K562 (cell line): ENCODE measurements around the gene DGKA. TPM values are rescaled to one million over a fixed set of nuclear protein-coding genes. Genes with fewer than 3 reads are reported as not detected.

Experiments
- C11orf30 ChIP-seq: fragments of 450-650 bp; IDR thresholded peaks from 2 replicates; pipeline ENCODE4 v1.6.1; 2016; ENCODE audit warnings: low read depth, mild to moderate bottlenecking
- CBX5 ChIP-seq: IDR thresholded peaks from 2 replicates; pipeline ENCODE4 v1.6.1; 2014; ENCODE audit warnings: low read depth, borderline replicate concordance
- CC2D1A ChIP-seq: fragments of 450-650 bp; IDR thresholded peaks from 2 replicates; pipeline ENCODE4 v1.6.1; 2017; ENCODE audit warnings: mild to moderate bottlenecking
- CHD1 ChIP-seq: fragments of 200-600 bp; sonication (generic); IDR thresholded peaks from one replicate; pipeline ENCODE4 v1.6.1; 2012; ENCODE audit warnings: mild to moderate bottlenecking, moderate library complexity, low read length, inconsistent platforms
- HNRNPUL1 ChIP-seq: fragments of 200-400 bp; formaldehyde crosslinking; IDR thresholded peaks from 2 replicates; pipeline ENCODE4 v1.6.1; 2017; ENCODE audit warnings: low read length
- IRF2 ChIP-seq: sonication (generic); formaldehyde crosslinking; IDR thresholded peaks from 2 replicates; pipeline ENCODE4 v1.8.1; 2022; ENCODE audit warnings: mild to moderate bottlenecking, missing genetic modification reagents
- KHSRP ChIP-seq: fragments of 450-650 bp; IDR thresholded peaks from 2 replicates; pipeline ENCODE4 v1.6.1; 2017
- L3MBTL2 ChIP-seq: fragments of 450-650 bp; IDR thresholded peaks from 2 replicates; pipeline ENCODE4 v1.6.1; 2016; ENCODE audit warnings: mild to moderate bottlenecking, moderate library complexity
- MEIS2 ChIP-seq: fragments of 450-650 bp; IDR thresholded peaks from 2 replicates; pipeline ENCODE4 v1.6.1; 2014; ENCODE audit warnings: mild to moderate bottlenecking; ENCODE audit not compliant: partially characterized antibody
- NFIC ChIP-seq: fragments of 450-650 bp; IDR thresholded peaks from 2 replicates; pipeline ENCODE4 v1.6.1; 2017; ENCODE audit warnings: mild to moderate bottlenecking, inconsistent platforms
- NR2C1 ChIP-seq, 2 experiments: fragments of 450-650 bp; IDR thresholded peaks; 2 replicates each; pipeline ENCODE4 v1.6.1; 2017; ENCODE audit warnings: mild to moderate bottlenecking in 2 of 2, antibody characterized with exemption in 1 of 2, inconsistent platforms in 1 of 2, missing compliant biosample characterization in 1 of 2, missing genetic modification characterization in 1 of 2
- RFX7 ChIP-seq: fragments of 250-450 bp; sonication (Bioruptor Pico); IDR thresholded peaks from 2 replicates; pipeline ENCODE4 v1.5.1; 2021; ENCODE audit warnings: mild to moderate bottlenecking
- SMARCA5 ChIP-seq: fragments of 450-650 bp; IDR thresholded peaks from 2 replicates; pipeline ENCODE4 v1.6.1; 2016
- SOX6 ChIP-seq: fragments of 450-650 bp; IDR thresholded peaks from 2 replicates; pipeline ENCODE4 v1.6.1; 2014; ENCODE audit warnings: mild to moderate bottlenecking
- TCFL5 ChIP-seq: fragments of 250-450 bp; sonication (Bioruptor Pico); conservative IDR thresholded peaks from 2 replicates; pipeline ENCODE4 v1.6.1; 2021; ENCODE audit warnings: mild to moderate bottlenecking, moderate library complexity, matching md5 sums
- TEAD4 ChIP-seq, 2 experiments: sonication (generic) in 1 of 2; formaldehyde crosslinking in 1 of 2; IDR thresholded peaks; 2 replicates each; pipeline versions ENCODE4 v1.6.1 to v1.8.0; 2012 to 2022; ENCODE audit warnings: borderline replicate concordance in 1 of 2, inconsistent platforms in 1 of 2, low read length in 1 of 2, mild to moderate bottlenecking in 1 of 2, missing genetic modification reagents in 1 of 2
- THRB ChIP-seq: fragments of 450-650 bp; formaldehyde crosslinking; conservative IDR thresholded peaks from 2 replicates; pipeline ENCODE4 v1.4.0; 2022; ENCODE audit warnings: mild to moderate bottlenecking, missing genetic modification characterization
- U2AF1 ChIP-seq: fragments of 200-400 bp; formaldehyde crosslinking; optimal IDR thresholded peaks from 2 replicates; pipeline ENCODE3; 2017; ENCODE audit warnings: mild to moderate bottlenecking, low read depth, low read length, moderate library complexity
- VEZF1 ChIP-seq: fragments of 200-800 bp; sonication (Bioruptor generic); IDR thresholded peaks from 2 replicates; pipeline ENCODE4 v1.6.1; 2017; ENCODE audit warnings: missing genetic modification characterization, missing compliant biosample characterization
- ZNF165 ChIP-seq: fragments of 250-450 bp; sonication (Bioruptor Pico); IDR thresholded peaks from 2 replicates; pipeline ENCODE4 v1.4.0; 2020; ENCODE audit warnings: borderline replicate concordance
- ZNF444 ChIP-seq: fragments of 250-450 bp; sonication (Bioruptor Pico); IDR thresholded peaks from 2 replicates; pipeline ENCODE4 v1.4.0; 2020; ENCODE audit warnings: mild to moderate bottlenecking, moderate library complexity
- polyA plus RNA-seq, 8 experiments: library from polyadenylated mRNA; depleted of rRNA in 4 of 8; stranded (reverse) in 5 of 8; unstranded in 3 of 8; fragments of >200 nt; fragmentation: Nextera tagmentation in 2 of 8; fragmentation: Illumina TruSeq in 1 of 8; extraction: Ambion mirVana in 2 of 8; extraction: Trizol in 1 of 8; gene quantifications; 2 replicates each; pipeline versions ENCODE4 v1.2.1 to v1.2.3, GENCODE V29; 2011 to 2014; ENCODE audit warnings: inconsistent platforms in 1 of 8, missing spikeins in 1 of 8
- total RNA-seq, 7 experiments: library from RNA; depleted of rRNA in 6 of 7; stranded (reverse); fragments of >200 nt in 6 of 7; fragmentation: Illumina TruSeq in 2 of 7; extraction: Trizol in 2 of 7; gene quantifications; 2 replicates each; pipeline versions ENCODE4 v1.2.1 to v1.2.3, GENCODE V29; 2011 to 2021; ENCODE audit warnings: low replicate concordance in 1 of 7
- TF ChIP-seq, protein P1 (sequence below): IDR thresholded peaks from 2 replicates; pipeline ENCODE4 v1.6.1; 2011; ENCODE audit warnings: borderline replicate concordance, low read depth, mild to moderate bottlenecking, moderate library complexity, low read length; ENCODE audit not compliant: insufficient read depth, poor library complexity, severe bottlenecking
- TF ChIP-seq, protein P2 (sequence below): sonication (generic); formaldehyde crosslinking; IDR thresholded peaks from 2 replicates; pipeline ENCODE4 v1.8.1; 2023; ENCODE audit warnings: mild to moderate bottlenecking, missing genetic modification reagents

The DGKA gene
- total and polyA plus RNA-seq, 9 of the 15 experiments (the other 6 are each of a cell fraction or from before 2014, with no cell fraction given) = 3.4 to 12.4 (median 6.2) TPM

DNA sequence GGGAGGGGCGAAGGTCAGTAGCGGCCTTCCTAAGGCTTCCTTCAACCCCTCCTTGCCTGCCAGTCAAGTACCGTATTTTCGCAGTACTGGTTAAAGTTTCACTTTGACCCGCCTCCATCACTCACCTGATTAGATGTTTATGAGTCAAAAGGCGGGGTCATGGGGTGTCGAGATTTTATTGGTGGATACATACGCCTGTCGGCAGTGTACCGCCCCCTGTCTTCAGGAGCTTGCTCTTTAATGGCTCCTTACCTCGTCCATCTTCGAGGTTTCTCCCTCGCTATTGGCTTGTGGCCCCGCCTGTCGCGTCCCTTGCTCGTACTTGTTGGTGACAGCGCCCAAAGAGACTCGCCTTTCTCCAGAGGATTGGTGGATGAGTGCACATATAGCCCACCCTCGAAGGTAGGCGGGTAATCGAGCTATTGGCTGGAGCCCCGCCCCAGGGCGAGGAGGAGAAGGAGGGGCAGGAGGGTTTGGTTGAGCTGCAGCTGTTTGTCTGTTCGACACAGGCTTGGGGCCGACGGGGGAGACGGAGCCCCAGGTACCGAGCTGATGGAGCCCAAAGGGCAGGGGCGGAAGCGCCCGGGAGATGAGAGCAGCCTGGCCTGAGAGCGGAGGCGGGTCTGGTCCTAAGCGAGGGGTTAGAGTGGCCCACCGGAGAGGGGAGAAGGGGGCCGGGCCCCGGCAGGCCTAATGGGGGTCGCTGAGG, 42.8 kb downstream of the DGKA start, which contains the start of gene RAB5B (continued):
- TF ChIP-seq CBX5 (no peak), U2AF1 (no peak), SOX6 (no peak), VEZF1 (peak; percentile 99), TEAD4 (IDR thresholded peaks at IDR 0.05; ENCODE audit: low read length) (0 out of 2 replicates have a peak, but pooled peaks have one; percentile 25), TEAD4 (CRISPR knock-in tag; IDR thresholded peaks at IDR 0.05; ENCODE audit: borderline replicate concordance) (no peak), THRB (CRISPR knock-in tag) (no peak), CHD1 (no peak), NFIC (peak; percentile 37), TCFL5 (CRISPR knock-in tag) (no peak), L3MBTL2 (peak; percentile 34), ZNF444 (CRISPR knock-in tag) (no peak), ZNF165 (no peak), RFX7 (no peak), KHSRP (no peak; the same call in 1 of the 2 replicates), C11orf30 (peak; percentile 72), NR2C1 (IDR thresholded peaks at IDR 0.05) (peak; percentile 79), NR2C1 (tag; IDR thresholded peaks at IDR 0.05) (peak; percentile 50; the same call in 1 of the 2 replicates), CC2D1A (no peak), IRF2 (CRISPR knock-in tag) (no peak), SMARCA5 (no peak), HNRNPUL1 (no peak), MEIS2 (peak; percentile 87)
- TF ChIP-seq, protein P1, sequence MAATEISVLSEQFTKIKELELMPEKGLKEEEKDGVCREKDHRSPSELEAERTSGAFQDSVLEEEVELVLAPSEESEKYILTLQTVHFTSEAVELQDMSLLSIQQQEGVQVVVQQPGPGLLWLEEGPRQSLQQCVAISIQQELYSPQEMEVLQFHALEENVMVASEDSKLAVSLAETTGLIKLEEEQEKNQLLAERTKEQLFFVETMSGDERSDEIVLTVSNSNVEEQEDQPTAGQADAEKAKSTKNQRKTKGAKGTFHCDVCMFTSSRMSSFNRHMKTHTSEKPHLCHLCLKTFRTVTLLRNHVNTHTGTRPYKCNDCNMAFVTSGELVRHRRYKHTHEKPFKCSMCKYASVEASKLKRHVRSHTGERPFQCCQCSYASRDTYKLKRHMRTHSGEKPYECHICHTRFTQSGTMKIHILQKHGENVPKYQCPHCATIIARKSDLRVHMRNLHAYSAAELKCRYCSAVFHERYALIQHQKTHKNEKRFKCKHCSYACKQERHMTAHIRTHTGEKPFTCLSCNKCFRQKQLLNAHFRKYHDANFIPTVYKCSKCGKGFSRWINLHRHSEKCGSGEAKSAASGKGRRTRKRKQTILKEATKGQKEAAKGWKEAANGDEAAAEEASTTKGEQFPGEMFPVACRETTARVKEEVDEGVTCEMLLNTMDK = no peak
- TF ChIP-seq, protein P2, sequence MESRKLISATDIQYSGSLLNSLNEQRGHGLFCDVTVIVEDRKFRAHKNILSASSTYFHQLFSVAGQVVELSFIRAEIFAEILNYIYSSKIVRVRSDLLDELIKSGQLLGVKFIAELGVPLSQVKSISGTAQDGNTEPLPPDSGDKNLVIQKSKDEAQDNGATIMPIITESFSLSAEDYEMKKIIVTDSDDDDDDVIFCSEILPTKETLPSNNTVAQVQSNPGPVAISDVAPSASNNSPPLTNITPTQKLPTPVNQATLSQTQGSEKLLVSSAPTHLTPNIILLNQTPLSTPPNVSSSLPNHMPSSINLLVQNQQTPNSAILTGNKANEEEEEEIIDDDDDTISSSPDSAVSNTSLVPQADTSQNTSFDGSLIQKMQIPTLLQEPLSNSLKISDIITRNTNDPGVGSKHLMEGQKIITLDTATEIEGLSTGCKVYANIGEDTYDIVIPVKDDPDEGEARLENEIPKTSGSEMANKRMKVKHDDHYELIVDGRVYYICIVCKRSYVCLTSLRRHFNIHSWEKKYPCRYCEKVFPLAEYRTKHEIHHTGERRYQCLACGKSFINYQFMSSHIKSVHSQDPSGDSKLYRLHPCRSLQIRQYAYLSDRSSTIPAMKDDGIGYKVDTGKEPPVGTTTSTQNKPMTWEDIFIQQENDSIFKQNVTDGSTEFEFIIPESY (CRISPR knock-in tag) = no peak
